Ishikawa (cell line): ENCODE results near the gene TMOD4.

Source experiments
- CEBPB ChIP-seq: IDR thresholded peaks from 2 replicates; pipeline ENCODE4 v1.6.1; 2012
- CREB1 ChIP-seq: IDR thresholded peaks from 2 replicates; pipeline ENCODE4 v1.6.1; 2012; ENCODE audit warnings: low read depth
- EGR1 ChIP-seq: IDR thresholded peaks from 2 replicates; pipeline ENCODE4 v1.6.1; 2012
- EP300 ChIP-seq: IDR thresholded peaks from 2 replicates; pipeline ENCODE4 v1.6.1; 2012; ENCODE audit warnings: borderline replicate concordance
- FOXM1 ChIP-seq: IDR thresholded peaks from 2 replicates; pipeline ENCODE4 v1.6.1; 2012; ENCODE audit warnings: low read depth, borderline replicate concordance
- MAX ChIP-seq: IDR thresholded peaks from 2 replicates; pipeline ENCODE4 v1.6.1; 2012
- NFIC ChIP-seq: IDR thresholded peaks from 2 replicates; pipeline ENCODE4 v1.6.1; 2012
- RAD21 ChIP-seq: IDR thresholded peaks from 2 replicates; pipeline ENCODE4 v1.6.1; 2012; ENCODE audit warnings: low read depth
- REST ChIP-seq: IDR thresholded peaks from 2 replicates; pipeline ENCODE4 v1.6.1; 2012; ENCODE audit warnings: low read depth, mild to moderate bottlenecking
- TAF1 ChIP-seq: IDR thresholded peaks from 2 replicates; pipeline ENCODE4 v1.6.1; 2012; ENCODE audit warnings: low read depth, mild to moderate bottlenecking
- TCF12 ChIP-seq: IDR thresholded peaks from 2 replicates; pipeline ENCODE4 v1.6.1; 2012; ENCODE audit warnings: low read depth
- TEAD4 ChIP-seq: IDR thresholded peaks from 2 replicates; pipeline ENCODE4 v1.6.1; 2012
- USF1 ChIP-seq: IDR thresholded peaks from 2 replicates; pipeline ENCODE4 v1.6.1; 2012
- YY1 ChIP-seq: IDR thresholded peaks from 2 replicates; pipeline ENCODE4 v1.6.1; 2012; ENCODE audit warnings: low read depth
- ZBTB7A ChIP-seq: IDR thresholded peaks from 2 replicates; pipeline ENCODE4 v1.6.1; 2012; ENCODE audit warnings: low read depth

Gene TMOD4

GRCh38 chr1:151175863-151176262 lies at the start of gene TMOD4:
Gene TMOD4, minus strand, starts transcription at chr1:151175981. Its CDS starts 1,106 bp downstream, at chr1:151174875.
- TF ChIP-seq TAF1 (no peak), CREB1 (no peak), RAD21 (no peak), CEBPB (no peak), NFIC (no peak), REST (no peak), TEAD4 (no peak), EP300 (no peak), YY1 (no peak), MAX (no peak)

GRCh38 chr1:151222130-151222529 lies 46.3 kb upstream of the TMOD4 start:
- no peak for TF ChIP-seq MAX
- no peak for TF ChIP-seq TEAD4
- TF ChIP-seq EGR1 = no peak
- TF ChIP-seq NFIC = no peak
- no peak for TF ChIP-seq EP300
- TF ChIP-seq CEBPB = no peak
- TF ChIP-seq CREB1 = no peak
- no peak for TF ChIP-seq ZBTB7A
- TF ChIP-seq FOXM1 = no peak
- no peak for TF ChIP-seq TAF1
- no peak for TF ChIP-seq REST
- TF ChIP-seq RAD21 = no peak
- TF ChIP-seq USF1 = no peak
- no peak for TF ChIP-seq TCF12
- no peak for TF ChIP-seq YY1

GRCh38 chr1:151221616-151222015 lies 45.8 kb upstream of the TMOD4 start:
- TF ChIP-seq FOXM1 = no peak
- no peak for TF ChIP-seq CREB1
- TF ChIP-seq RAD21 = no peak
- TF ChIP-seq EP300 = no peak
- TF ChIP-seq TAF1 = no peak
- no peak for TF ChIP-seq TEAD4
- TF ChIP-seq ZBTB7A = no peak

- no peak for TF ChIP-seq ZBTB7A
- no peak for TF ChIP-seq YY1
- TF ChIP-seq EP300 = no peak
- TF ChIP-seq TCF12 = no peak
- TF ChIP-seq NFIC = no peak
- TF ChIP-seq FOXM1 = no peak
- no peak for TF ChIP-seq CEBPB
- TF ChIP-seq MAX = no peak
- TF ChIP-seq TAF1 = no peak
Observed at GRCh38 chr1:151213560-151213959, 37.8 kb upstream of the TMOD4 start.

- TF ChIP-seq TEAD4 (no peak), CEBPB (no peak), MAX (no peak), EP300 (no peak), TAF1 (no peak), ZBTB7A (no peak), FOXM1 (no peak)
Observed at GRCh38 chr1:151211972-151212705, 36.4 kb upstream of the TMOD4 start.

GRCh38 chr1:151210830-151211229 lies 35.0 kb upstream of the TMOD4 start:
- TF ChIP-seq FOXM1 (no peak), CREB1 (no peak), CEBPB (no peak), EGR1 (no peak), TAF1 (no peak), EP300 (no peak), ZBTB7A (no peak), MAX (no peak), TEAD4 (no peak), TCF12 (no peak), USF1 (no peak), REST (no peak), NFIC (no peak), RAD21 (no peak), YY1 (no peak)
